Measurements from ENCODE around the gene NKX2-3.
A peak's percentile ranks its signal among the peaks of the same experiment; 100 is the strongest.

Gene NKX2-3

GRCh38 chr10:99528494-99529441, 4.0 kb upstream of the NKX2-3 start:
- H3K4me3 ChIP-seq (ENCODE audit: low read depth in 1 of 2, low read length in 2 of 2), result peak overlapping the region; percentile 74 to 90
- H3K27me3 ChIP-seq (ENCODE audit: low read depth, low read length), result peaks cover 63% of the 10 kb centered on the region
- H3K9me3 ChIP-seq (ENCODE audit: control insufficient read depth in 1 of 2, low read length in 2 of 2), result no peaks in the 10 kb centered on the region
- peak overlapping the region; percentile 80 for H3K27ac ChIP-seq (ENCODE audit: low read length)
- no peaks in the 10 kb centered on the region for H3K36me3 ChIP-seq (ENCODE audit: control insufficient read depth in 1 of 2, insufficient read depth in 2 of 2, low read length in 2 of 2)
- H3K4me1 ChIP-seq (ENCODE audit: control insufficient read depth in 1 of 2, insufficient read depth in 2 of 2, low read length in 2 of 2), result peaks cover 12 to 35% of the 10 kb centered on the region in 2 donors

GRCh38 chr10:99529591-99530107, 3.1 kb upstream of the NKX2-3 start:
- Histone ChIP-seq H3K9me3 (ENCODE audit: control insufficient read depth in 1 of 2, low read length in 2 of 2) (no peaks in the 10 kb centered on the region), H3K27me3 (ENCODE audit: low read depth, low read length) (peaks cover 66% of the 10 kb centered on the region), H3K4me1 (ENCODE audit: control insufficient read depth in 1 of 2, insufficient read depth in 2 of 2, low read length in 2 of 2) (peaks cover 9 to 30% of the 10 kb centered on the region in 2 donors), H3K36me3 (ENCODE audit: control insufficient read depth in 1 of 2, insufficient read depth in 2 of 2, low read length in 2 of 2) (no peaks in the 10 kb centered on the region), H3K27ac (ENCODE audit: low read length) (peak overlapping the region; percentile 80), H3K4me3 (ENCODE audit: low read depth in 1 of 2, low read length in 2 of 2) (peak overlapping the region; percentile 74 to 90)

DNA sequence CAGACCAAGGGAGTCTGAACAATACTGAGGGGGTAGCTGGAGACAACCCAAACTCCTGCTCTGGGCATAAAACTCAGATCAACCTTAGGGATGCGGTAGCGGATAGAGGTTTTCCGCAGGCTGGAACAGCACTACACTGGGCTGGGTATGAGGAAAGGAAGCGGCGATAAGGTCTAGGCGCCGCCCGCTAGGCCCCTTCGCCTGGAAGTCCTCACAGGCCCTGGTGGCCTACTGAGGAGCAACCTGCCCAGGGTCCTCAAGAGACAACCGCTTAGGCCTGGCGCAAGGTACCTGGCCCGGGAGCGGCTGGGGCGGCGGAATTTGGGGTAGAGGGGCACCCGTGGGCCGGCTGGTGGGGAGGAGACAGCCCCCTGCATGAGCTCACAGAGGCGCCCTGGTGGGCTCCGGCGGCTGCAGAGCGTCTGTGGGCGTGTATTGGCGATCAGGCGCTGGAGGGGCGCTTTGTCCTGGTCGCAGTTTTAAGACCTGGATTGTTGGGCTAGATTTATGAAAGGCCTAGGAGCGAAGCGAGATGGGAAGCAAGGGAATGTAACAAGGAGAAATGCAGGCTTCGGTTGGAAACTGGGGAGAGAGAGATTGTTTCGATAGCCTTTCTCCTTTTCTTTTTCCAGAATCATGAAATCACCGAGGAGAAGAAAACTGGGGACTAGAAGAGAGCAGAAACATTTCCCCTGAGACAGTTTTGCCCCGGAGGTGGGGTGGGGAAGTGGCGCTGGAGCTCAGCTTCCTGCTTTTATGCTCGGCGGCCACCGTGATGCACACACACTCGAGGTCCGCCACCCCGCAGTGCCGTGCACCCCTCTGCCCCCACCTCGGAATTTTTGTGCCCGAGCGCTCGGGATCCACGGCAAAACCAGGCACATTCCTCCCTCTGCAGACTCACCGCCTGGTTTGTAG, 2.4 kb upstream of the NKX2-3 start:
- peaks cover 9 to 25% of the 10 kb centered on the region in 2 donors for H3K4me1 ChIP-seq (ENCODE audit: control insufficient read depth in 1 of 2, insufficient read depth in 2 of 2, low read length in 2 of 2)
- H3K4me3 ChIP-seq (ENCODE audit: low read depth in 1 of 2, low read length in 2 of 2), result peak overlapping the region; percentile 74 to 90
- H3K36me3 ChIP-seq (ENCODE audit: control insufficient read depth in 1 of 2, insufficient read depth in 2 of 2, low read length in 2 of 2), result no peaks in the 10 kb centered on the region
- H3K27me3 ChIP-seq (ENCODE audit: low read depth, low read length), result peaks cover 69% of the 10 kb centered on the region
- no peaks in the 10 kb centered on the region for H3K9me3 ChIP-seq (ENCODE audit: control insufficient read depth in 1 of 2, low read length in 2 of 2)
- peak overlapping the region; percentile 80 for H3K27ac ChIP-seq (ENCODE audit: low read length)

GRCh38 chr10:99531026-99531695, 1.6 kb upstream of the NKX2-3 start:
- peaks cover 69% of the 10 kb centered on the region for H3K27me3 ChIP-seq (ENCODE audit: low read depth, low read length)
- no peaks in the 10 kb centered on the region for H3K36me3 ChIP-seq (ENCODE audit: control insufficient read depth in 1 of 2, insufficient read depth in 2 of 2, low read length in 2 of 2)
- H3K9me3 ChIP-seq (ENCODE audit: control insufficient read depth in 1 of 2, low read length in 2 of 2), result no peaks in the 10 kb centered on the region
- peaks cover 6 to 29% of the 10 kb centered on the region in 2 donors for H3K4me1 ChIP-seq (ENCODE audit: control insufficient read depth in 1 of 2, insufficient read depth in 2 of 2, low read length in 2 of 2)
- H3K4me3 ChIP-seq (ENCODE audit: low read depth in 1 of 2, low read length in 2 of 2), result peak overlapping the region; percentile 74 to 90
- H3K27ac ChIP-seq (ENCODE audit: low read length), result peak overlapping the region; percentile 80

- Histone ChIP-seq H3K27ac (ENCODE audit: low read length) (peak overlapping the region; percentile 80), H3K27me3 (ENCODE audit: low read depth, low read length) (peaks cover 72% of the 10 kb centered on the region), H3K4me3 (ENCODE audit: low read depth in 1 of 2, low read length in 2 of 2) (peak overlapping the region; percentile 74 to 90)
Measured at GRCh38 chr10:99531696-99532593, 797 bp upstream of the NKX2-3 start.

GRCh38 chr10:99533496-99534449, 1.0 kb downstream of the NKX2-3 start:
- no peaks in the 10 kb centered on the region for H3K9me3 ChIP-seq (ENCODE audit: control insufficient read depth in 1 of 2, low read length in 2 of 2)
- peaks cover 65% of the 10 kb centered on the region for H3K27me3 ChIP-seq (ENCODE audit: low read depth, low read length)
- H3K27ac ChIP-seq (ENCODE audit: low read length), result peak overlapping the region; percentile 80
- H3K4me1 ChIP-seq (ENCODE audit: control insufficient read depth in 1 of 2, insufficient read depth in 2 of 2, low read length in 2 of 2), result peaks cover 3 to 21% of the 10 kb centered on the region in 2 donors
- H3K36me3 ChIP-seq (ENCODE audit: control insufficient read depth in 1 of 2, insufficient read depth in 2 of 2, low read length in 2 of 2), result no peaks in the 10 kb centered on the region
- peak overlapping the region; percentile 74 to 90 for H3K4me3 ChIP-seq (ENCODE audit: low read depth in 1 of 2, low read length in 2 of 2)

More at GRCh38 chr10:99531696-99532593, 797 bp upstream of the NKX2-3 start:
- no peaks in the 10 kb centered on the region for H3K9me3 ChIP-seq (ENCODE audit: control insufficient read depth in 1 of 2, low read length in 2 of 2)
- H3K36me3 ChIP-seq (ENCODE audit: control insufficient read depth in 1 of 2, insufficient read depth in 2 of 2, low read length in 2 of 2), result no peaks in the 10 kb centered on the region
- H3K4me1 ChIP-seq (ENCODE audit: control insufficient read depth in 1 of 2, insufficient read depth in 2 of 2, low read length in 2 of 2), result peaks cover 3 to 23% of the 10 kb centered on the region in 2 donors

DNA sequence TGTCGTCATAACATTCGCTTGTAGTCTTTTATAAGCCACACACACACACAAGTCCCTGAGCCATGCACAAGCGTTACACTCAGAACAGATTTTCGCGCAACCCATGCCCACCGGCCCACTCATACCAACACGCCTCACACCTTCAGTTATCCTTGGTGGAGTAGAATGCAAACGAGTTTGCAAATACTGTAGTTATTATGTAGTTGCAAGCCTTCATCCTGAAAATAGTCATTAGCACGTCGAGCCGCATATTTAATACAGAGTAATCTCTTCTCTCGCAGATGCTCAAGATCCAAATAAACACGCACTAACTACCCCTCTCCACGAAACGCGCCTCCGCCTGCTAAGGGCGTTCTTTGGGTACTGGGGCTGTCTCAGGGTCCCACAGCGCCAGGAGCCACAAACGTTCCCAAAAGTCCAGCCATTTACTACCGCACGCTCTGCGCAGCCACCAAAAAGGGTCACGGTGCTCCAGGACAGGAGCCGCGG, 1.8 kb downstream of the NKX2-3 start:
- H3K27me3 ChIP-seq (ENCODE audit: low read depth, low read length), result peaks cover 71% of the 10 kb centered on the region
- peaks cover 3 to 21% of the 10 kb centered on the region in 2 donors for H3K4me1 ChIP-seq (ENCODE audit: control insufficient read depth in 1 of 2, insufficient read depth in 2 of 2, low read length in 2 of 2)
- peak overlapping the region; percentile 74 to 90 for H3K4me3 ChIP-seq (ENCODE audit: low read depth in 1 of 2, low read length in 2 of 2)
- H3K9me3 ChIP-seq (ENCODE audit: control insufficient read depth in 1 of 2, low read length in 2 of 2), result no peaks in the 10 kb centered on the region
- peak overlapping the region; percentile 80 for H3K27ac ChIP-seq (ENCODE audit: low read length)
- H3K36me3 ChIP-seq (ENCODE audit: control insufficient read depth in 1 of 2, insufficient read depth in 2 of 2, low read length in 2 of 2), result no peaks in the 10 kb centered on the region

DNA sequence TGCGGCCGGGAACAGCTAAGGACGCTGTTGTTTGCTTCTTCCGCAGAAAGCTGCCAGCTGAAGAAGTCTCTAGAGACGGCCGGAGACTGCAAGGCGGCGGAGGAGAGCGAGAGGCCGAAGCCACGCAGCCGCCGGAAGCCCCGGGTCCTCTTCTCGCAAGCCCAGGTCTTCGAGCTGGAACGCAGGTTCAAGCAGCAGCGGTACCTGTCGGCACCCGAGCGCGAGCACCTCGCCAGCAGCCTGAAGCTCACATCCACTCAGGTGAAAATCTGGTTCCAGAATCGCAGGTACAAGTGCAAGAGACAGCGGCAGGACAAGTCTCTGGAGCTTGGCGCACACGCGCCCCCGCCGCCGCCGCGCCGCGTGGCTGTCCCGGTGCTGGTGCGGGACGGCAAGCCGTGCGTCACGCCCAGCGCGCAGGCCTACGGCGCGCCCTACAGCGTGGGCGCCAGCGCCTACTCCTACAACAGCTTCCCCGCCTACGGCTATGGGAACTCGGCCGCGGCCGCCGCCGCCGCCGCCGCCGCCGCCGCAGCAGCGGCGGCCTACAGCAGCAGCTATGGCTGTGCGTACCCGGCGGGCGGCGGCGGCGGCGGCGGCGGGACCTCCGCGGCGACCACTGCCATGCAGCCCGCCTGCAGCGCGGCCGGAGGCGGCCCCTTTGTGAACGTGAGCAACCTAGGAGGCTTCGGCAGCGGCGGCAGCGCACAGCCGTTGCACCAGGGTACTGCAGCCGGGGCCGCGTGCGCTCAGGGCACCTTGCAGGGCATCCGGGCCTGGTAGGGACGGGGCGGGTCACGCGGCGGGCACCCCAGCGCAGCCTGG, 2.4 kb downstream of the NKX2-3 start:
- Histone ChIP-seq H3K36me3 (ENCODE audit: control insufficient read depth in 1 of 2, insufficient read depth in 2 of 2, low read length in 2 of 2) (no peaks in the 10 kb centered on the region), H3K4me3 (ENCODE audit: low read depth in 1 of 2, low read length in 2 of 2) (peak overlapping the region; percentile 74 to 90), H3K4me1 (ENCODE audit: control insufficient read depth in 1 of 2, insufficient read depth in 2 of 2, low read length in 2 of 2) (peaks cover 3 to 21% of the 10 kb centered on the region in 2 donors), H3K9me3 (ENCODE audit: control insufficient read depth in 1 of 2, low read length in 2 of 2) (no peaks in the 10 kb centered on the region), H3K27ac (ENCODE audit: low read length) (peak overlapping the region; percentile 80), H3K27me3 (ENCODE audit: low read depth, low read length) (peaks cover 65% of the 10 kb centered on the region)

Measured in muscle layer of duodenum (tissue), 2 donors.